HepG2 (cell line): ENCODE data around the gene NUP62. TPM values are rescaled to one million over a fixed set of nuclear protein-coding genes. Genes with fewer than 3 reads are reported as not detected.

Experiments used
- ATAC-seq: fragments of 200-7000 bp; cut with Tn5 transposase; 3 replicates; pipeline ENCODE4 v1.9.1; 2020; ENCODE audit warnings: mild to moderate bottlenecking, moderate library complexity
- BruUV-seq: library from RNA; stranded (reverse); fragments of 400-500 nt; replicated peaks from 2 replicates; lab custom pipeline; 2021; lab: Mats Ljungman, UMichigan
- CTCF ChIA-PET: fragments of 300-600 bp; formaldehyde crosslinking; extraction: SDS; loops from one replicate; lab custom pipeline; 2021; ENCODE audit warnings: low total read pairs, inconsistent platforms, low intra/inter-chr PET ratio; lab: Yijun Ruan, JAX
- POLR2A ChIA-PET: fragments of 350-600 bp; sonication (Branson Sonifier 250); formaldehyde crosslinking; loops from one replicate; lab custom pipeline; 2020; ENCODE audit warnings: antibody characterized with exemption, inconsistent platforms; lab: Yijun Ruan, JAX
- DNase-seq: peaks from one replicate; pipeline ENCODE4 v3.0.0-alpha.2; 2015; ENCODE audit warnings: low spot score
- FAIRE-seq: peaks from 3 replicates; lab custom pipeline; 2011; peaks lifted over from hg19 to GRCh38; lab: Jason Lieb, UNC
- H2AFZ ChIP-seq: one replicate; pipeline ENCODE4 v1.6.1; 2011; ENCODE audit warnings: low read length, inconsistent platforms
- H3K27ac ChIP-seq: fragments of 300-600 bp; 3 replicates; pipeline ENCODE4 v1.8.0; 2011; ENCODE audit warnings: mixed run types, mild to moderate bottlenecking, mixed read lengths, low read length, inconsistent platforms; ENCODE audit not compliant: insufficient read depth; ENCODE audit errors: extremely low read length
- H3K27me3 ChIP-seq, 2 experiments: fragments of 200-600 bp in 1 of 2; 2 replicates in 1 of 2; 3 replicates in 1 of 2; pipeline versions ENCODE4 v1.6.0 to v1.8.0; 2011; ENCODE audit warnings: low read length in 2 of 2, mild to moderate bottlenecking in 2 of 2, moderate library complexity in 2 of 2, inconsistent platforms in 1 of 2; ENCODE audit not compliant: insufficient read depth in 2 of 2, control insufficient read depth in 1 of 2
- H3K36me3 ChIP-seq, 2 experiments: fragments of 200-600 bp in 1 of 2; replicated peaks in 1 of 2; 2 replicates in 1 of 2; 3 replicates in 1 of 2; pipeline versions ENCODE4 v1.5.1 to v1.8.0; 2011; ENCODE audit warnings: low read length in 2 of 2, inconsistent platforms in 1 of 2; ENCODE audit not compliant: insufficient read depth in 2 of 2, control insufficient read depth in 1 of 2
- H3K4me1 ChIP-seq: 2 replicates; pipeline ENCODE4 v1.5.1; 2012; ENCODE audit warnings: low read length, inconsistent platforms; ENCODE audit not compliant: insufficient read depth
- H3K4me2 ChIP-seq: 2 replicates; pipeline ENCODE4 v1.6.0; 2011; ENCODE audit warnings: low read depth, low read length, inconsistent platforms
- H3K4me3 ChIP-seq, 3 experiments: fragments of 200-600 bp in 1 of 3; sonication (generic), shearing (Covaris generic) in 1 of 3; replicated peaks in 1 of 3; 2 replicates each; pipeline ENCODE4 v1.5.1; 2011 to 2016; ENCODE audit warnings: low read length in 3 of 3, inconsistent platforms in 2 of 3, low read depth in 2 of 3, mild to moderate bottlenecking in 2 of 3, control low read depth in 1 of 3, mixed read lengths in 1 of 3; ENCODE audit not compliant: insufficient read depth in 1 of 3
- H3K79me2 ChIP-seq: one replicate; pipeline ENCODE4 v1.6.1; 2011; ENCODE audit warnings: low read length, inconsistent platforms; ENCODE audit not compliant: insufficient read depth
- H3K9ac ChIP-seq: 2 replicates; pipeline ENCODE4 v1.6.0; 2011; ENCODE audit warnings: mild to moderate bottlenecking, low read depth, low read length, inconsistent platforms; ENCODE audit not compliant: insufficient read depth
- H3K9me3 ChIP-seq: 2 replicates; pipeline ENCODE4 v1.5.1; 2012; ENCODE audit warnings: mild to moderate bottlenecking, low read length
- H4K20me1 ChIP-seq: 2 replicates; pipeline ENCODE4 v1.6.0; 2011; ENCODE audit warnings: inconsistent platforms, mild to moderate bottlenecking, low read length, moderate library complexity; ENCODE audit not compliant: insufficient read depth
- EED ChIP-seq: sonication (generic); formaldehyde crosslinking; IDR thresholded peaks from 2 replicates; pipeline ENCODE4 v1.5.0; 2020; ENCODE audit warnings: mild to moderate bottlenecking, missing genetic modification reagents
- GATAD2A ChIP-seq: IDR thresholded peaks from 2 replicates; pipeline ENCODE4 v1.6.1; 2016
- JUN ChIP-seq: sonication (generic); formaldehyde crosslinking; IDR thresholded peaks from 2 replicates; pipeline ENCODE4 v1.4.0; 2020; ENCODE audit warnings: mild to moderate bottlenecking, missing genetic modification reagents
- SOX13 ChIP-seq, 3 experiments: fragments of 450-650 bp in 1 of 3; sonication (generic) in 1 of 3; formaldehyde crosslinking in 1 of 3; IDR thresholded peaks in 2 of 3; conservative IDR thresholded peaks in 1 of 3; 2 replicates each; pipeline versions ENCODE4 v1.5.0 to v1.6.1; 2016 to 2020; ENCODE audit warnings: antibody characterized with exemption in 1 of 3, mild to moderate bottlenecking in 1 of 3, missing compliant biosample characterization in 1 of 3, missing genetic modification reagents in 1 of 3, moderate library complexity in 1 of 3
- ZFP36 ChIP-seq: fragments of 150-350 bp; IDR thresholded peaks from 2 replicates; pipeline ENCODE4 v1.6.1; 2018; ENCODE audit warnings: borderline replicate concordance, low read length, low read depth; ENCODE audit not compliant: partially characterized antibody
- ZNF326 ChIP-seq: sonication (generic); formaldehyde crosslinking; IDR thresholded peaks from 2 replicates; pipeline ENCODE4 v1.4.0; 2020; ENCODE audit warnings: missing genetic modification reagents, borderline replicate concordance
- ZNF607 ChIP-seq: sonication (generic); formaldehyde crosslinking; IDR thresholded peaks from 2 replicates; pipeline ENCODE4 v1.5.1; 2020; ENCODE audit warnings: missing genetic modification reagents, mild to moderate bottlenecking, borderline replicate concordance
- WGBS: methylation state at CpG from one replicate; pipeline ENCODE4 v1.1.6; 2017; ENCODE audit warnings: low lambda C conversion rate; 5-methylcytosine and 5-hydroxymethylcytosine counted together
- in situ Hi-C: cut with HindIII; loops from 2 replicates; pipeline ENCODE4 v1.10.0; 2017; ENCODE audit warnings: low pct_unique_long_range_greater_than_20kb; ENCODE audit not compliant: extremely low pct_ligation_motif_present
- intact Hi-C: fragments of 100-400 bp; cut with micrococcal nuclease; formaldehyde crosslinking; loops from one replicate; pipeline ENCODE4 v1.10.0; 2022; ENCODE audit not compliant: unreplicated experiment
- polyA plus RNA-seq, 8 experiments: library from polyadenylated mRNA; depleted of rRNA in 3 of 8; stranded (reverse) in 7 of 8; unstranded in 1 of 8; fragments of >200 nt; fragmentation: Illumina TruSeq in 4 of 8; extraction: Trizol in 4 of 8; gene quantifications; 2 replicates each; pipeline versions ENCODE4 v1.2.1 to v1.2.3, GENCODE V29; 2011 to 2016; ENCODE audit warnings: low read depth in 4 of 8, missing spikeins in 1 of 8, mixed read lengths in 1 of 8; ENCODE audit not compliant: insufficient read depth in 1 of 8
- total RNA-seq, 5 experiments: library from RNA; depleted of rRNA; stranded (reverse); fragments of >200 nt; fragmentation: Illumina TruSeq; extraction: Trizol; gene quantifications; 2 replicates each; pipeline ENCODE4 v1.2.3, GENCODE V29; 2016; ENCODE audit warnings: low read depth in 1 of 5
- TF ChIP-seq, protein P1 (sequence below): sonication (generic); formaldehyde crosslinking; IDR thresholded peaks from 2 replicates; pipeline ENCODE4 v1.8.0; 2022; ENCODE audit warnings: missing genetic modification reagents, mild to moderate bottlenecking, borderline replicate concordance
- TF ChIP-seq, protein P2 (sequence below): sonication (generic); formaldehyde crosslinking; IDR thresholded peaks from 2 replicates; pipeline ENCODE4 v1.4.0; 2020; ENCODE audit warnings: low read depth, mild to moderate bottlenecking, missing genetic modification reagents
- TF ChIP-seq, protein P3 (sequence below): sonication (generic); formaldehyde crosslinking; IDR thresholded peaks from 2 replicates; pipeline ENCODE4 v1.8.1; 2023; ENCODE audit warnings: mild to moderate bottlenecking, moderate library complexity, missing genetic modification reagents
- TF ChIP-seq, protein P4 (sequence below): sonication (generic); formaldehyde crosslinking; conservative IDR thresholded peaks from 2 replicates; pipeline ENCODE4 v1.8.0; 2022; ENCODE audit warnings: mild to moderate bottlenecking, moderate library complexity, missing genetic modification reagents
- TF ChIP-seq, protein P5 (sequence below): fragments of 450-650 bp; IDR thresholded peaks from 2 replicates; pipeline ENCODE4 v1.6.1; 2016
- TF ChIP-seq, protein P6 (sequence below): sonication (generic); formaldehyde crosslinking; IDR thresholded peaks from 2 replicates; pipeline ENCODE4 v1.4.0; 2020; ENCODE audit warnings: mild to moderate bottlenecking, missing genetic modification reagents, borderline replicate concordance

NUP62 gene
- total and polyA plus RNA-seq, 2 of the 13 experiments (the other 11 are each of a cell fraction or from before 2014, with no cell fraction given), result 16.5 to 41.5 TPM

DNA sequence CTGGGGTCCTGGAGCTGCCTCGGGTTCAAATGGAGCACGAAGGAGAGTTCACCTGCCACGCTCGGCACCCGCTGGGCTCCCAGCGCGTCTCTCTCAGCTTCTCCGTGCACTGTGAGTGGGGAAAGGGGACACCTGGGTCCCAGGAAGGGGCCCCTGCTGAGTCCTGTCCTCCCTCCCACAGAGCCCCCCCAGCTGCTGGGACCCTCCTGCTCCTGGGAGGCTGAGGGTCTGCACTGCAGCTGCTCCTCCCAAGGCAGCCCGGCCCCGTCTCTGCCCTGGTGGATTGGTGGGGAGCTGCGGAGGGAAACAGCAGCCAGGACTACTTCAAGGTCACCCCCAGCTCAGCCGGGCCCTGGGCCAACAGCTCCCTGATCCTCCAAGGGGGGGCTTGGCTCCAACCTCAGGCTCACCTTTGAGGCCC is 42.7 kb upstream of the NUP62 start:
- POLR2A ChIA-PET, result no interaction called here
- Histone ChIP-seq H3K36me3 (no peaks in the 10 kb centered on the region; a peak in 1 of 5 replicates), H4K20me1 (no peaks in the 10 kb centered on the region), H3K4me1 (no peaks in the 10 kb centered on the region), H2AFZ (no peak overlapping the region), H3K4me2 (no peak overlapping the region), H3K9me3 (no peaks in the 10 kb centered on the region), H3K27ac (no peak overlapping the region), H3K9ac (no peak overlapping the region), H3K27me3 (peaks cover 0 to 5% of the 10 kb centered on the region in 2 experiments; a peak in 1 of 5 replicates), H3K4me3 (no peak overlapping the region), H3K79me2 (no peaks in the 10 kb centered on the region)
- FAIRE-seq (no peak), ATAC-seq (peak; percentile 12; the same call in 1 of the 3 replicates), DNase-seq (no peak)
- WGBS, result no CpG with 5 or more reads among the region's 12 CpGs
- intact Hi-C loops (no loop called here), in situ Hi-C loops (no loop called here)
- TF ChIP-seq, protein P1, sequence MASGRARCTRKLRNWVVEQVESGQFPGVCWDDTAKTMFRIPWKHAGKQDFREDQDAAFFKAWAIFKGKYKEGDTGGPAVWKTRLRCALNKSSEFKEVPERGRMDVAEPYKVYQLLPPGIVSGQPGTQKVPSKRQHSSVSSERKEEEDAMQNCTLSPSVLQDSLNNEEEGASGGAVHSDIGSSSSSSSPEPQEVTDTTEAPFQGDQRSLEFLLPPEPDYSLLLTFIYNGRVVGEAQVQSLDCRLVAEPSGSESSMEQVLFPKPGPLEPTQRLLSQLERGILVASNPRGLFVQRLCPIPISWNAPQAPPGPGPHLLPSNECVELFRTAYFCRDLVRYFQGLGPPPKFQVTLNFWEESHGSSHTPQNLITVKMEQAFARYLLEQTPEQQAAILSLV (CRISPR knock-in tag), result no peak
- TF ChIP-seq JUN (CRISPR knock-in tag) (no peak), ZNF607 (CRISPR knock-in tag) (no peak), ZNF326 (CRISPR knock-in tag) (no peak), ZFP36 (no peak), GATAD2A (CRISPR knock-in tag) (no peak), EED (CRISPR knock-in tag) (no peak), SOX13 (IDR thresholded peaks at IDR 0.05) (no peak), SOX13 (CRISPR knock-in tag; conservative IDR thresholded peaks at IDR 0.05 in 1 of 2, IDR thresholded peaks at IDR 0.05 in 1 of 2) (no peak)
- TF ChIP-seq, protein P2, sequence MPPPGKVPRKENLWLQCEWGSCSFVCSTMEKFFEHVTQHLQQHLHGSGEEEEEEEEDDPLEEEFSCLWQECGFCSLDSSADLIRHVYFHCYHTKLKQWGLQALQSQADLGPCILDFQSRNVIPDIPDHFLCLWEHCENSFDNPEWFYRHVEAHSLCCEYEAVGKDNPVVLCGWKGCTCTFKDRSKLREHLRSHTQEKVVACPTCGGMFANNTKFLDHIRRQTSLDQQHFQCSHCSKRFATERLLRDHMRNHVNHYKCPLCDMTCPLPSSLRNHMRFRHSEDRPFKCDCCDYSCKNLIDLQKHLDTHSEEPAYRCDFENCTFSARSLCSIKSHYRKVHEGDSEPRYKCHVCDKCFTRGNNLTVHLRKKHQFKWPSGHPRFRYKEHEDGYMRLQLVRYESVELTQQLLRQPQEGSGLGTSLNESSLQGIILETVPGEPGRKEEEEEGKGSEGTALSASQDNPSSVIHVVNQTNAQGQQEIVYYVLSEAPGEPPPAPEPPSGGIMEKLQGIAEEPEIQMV (CRISPR knock-in tag), result no peak
- TF ChIP-seq, protein P3, sequence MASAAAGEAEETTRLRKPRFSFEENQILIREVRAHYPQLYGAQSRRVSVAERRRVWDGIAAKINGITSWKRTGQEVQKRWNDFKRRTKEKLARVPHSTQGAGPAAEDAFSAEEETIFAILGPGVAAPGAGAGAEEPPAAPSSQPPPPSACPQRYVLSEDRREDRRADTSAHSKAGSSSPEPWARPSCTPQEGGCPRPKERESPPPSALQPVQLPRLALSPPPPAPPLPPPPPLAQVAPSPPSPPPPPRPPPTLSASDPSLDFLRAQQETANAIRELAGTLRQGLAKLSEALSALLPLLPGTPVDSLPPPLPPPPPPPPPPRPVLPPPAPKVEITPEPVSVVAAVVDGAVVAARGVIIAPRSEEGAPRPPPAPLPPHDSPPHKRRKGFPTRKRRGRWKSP (CRISPR knock-in tag), result no peak
- TF ChIP-seq, protein P4, sequence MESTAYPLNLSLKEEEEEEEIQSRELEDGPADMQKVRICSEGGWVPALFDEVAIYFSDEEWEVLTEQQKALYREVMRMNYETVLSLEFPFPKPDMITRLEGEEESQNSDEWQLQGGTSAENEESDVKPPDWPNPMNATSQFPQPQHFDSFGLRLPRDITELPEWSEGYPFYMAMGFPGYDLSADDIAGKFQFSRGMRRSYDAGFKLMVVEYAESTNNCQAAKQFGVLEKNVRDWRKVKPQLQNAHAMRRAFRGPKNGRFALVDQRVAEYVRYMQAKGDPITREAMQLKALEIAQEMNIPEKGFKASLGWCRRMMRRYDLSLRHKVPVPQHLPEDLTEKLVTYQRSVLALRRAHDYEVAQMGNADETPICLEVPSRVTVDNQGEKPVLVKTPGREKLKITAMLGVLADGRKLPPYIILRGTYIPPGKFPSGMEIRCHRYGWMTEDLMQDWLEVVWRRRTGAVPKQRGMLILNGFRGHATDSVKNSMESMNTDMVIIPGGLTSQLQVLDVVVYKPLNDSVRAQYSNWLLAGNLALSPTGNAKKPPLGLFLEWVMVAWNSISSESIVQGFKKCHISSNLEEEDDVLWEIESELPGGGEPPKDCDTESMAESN, result no peak
- TF ChIP-seq, protein P5, sequence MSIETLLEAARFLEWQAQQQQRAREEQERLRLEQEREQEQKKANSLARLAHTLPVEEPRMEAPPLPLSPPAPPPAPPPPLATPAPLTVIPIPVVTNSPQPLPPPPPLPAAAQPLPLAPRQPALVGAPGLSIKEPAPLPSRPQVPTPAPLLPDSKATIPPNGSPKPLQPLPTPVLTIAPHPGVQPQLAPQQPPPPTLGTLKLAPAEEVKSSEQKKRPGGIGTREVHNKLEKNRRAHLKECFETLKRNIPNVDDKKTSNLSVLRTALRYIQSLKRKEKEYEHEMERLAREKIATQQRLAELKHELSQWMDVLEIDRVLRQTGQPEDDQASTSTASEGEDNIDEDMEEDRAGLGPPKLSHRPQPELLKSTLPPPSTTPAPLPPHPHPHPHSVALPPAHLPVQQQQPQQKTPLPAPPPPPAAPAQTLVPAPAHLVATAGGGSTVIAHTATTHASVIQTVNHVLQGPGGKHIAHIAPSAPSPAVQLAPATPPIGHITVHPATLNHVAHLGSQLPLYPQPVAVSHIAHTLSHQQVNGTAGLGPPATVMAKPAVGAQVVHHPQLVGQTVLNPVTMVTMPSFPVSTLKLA, result no peak
- TF ChIP-seq, protein P6, sequence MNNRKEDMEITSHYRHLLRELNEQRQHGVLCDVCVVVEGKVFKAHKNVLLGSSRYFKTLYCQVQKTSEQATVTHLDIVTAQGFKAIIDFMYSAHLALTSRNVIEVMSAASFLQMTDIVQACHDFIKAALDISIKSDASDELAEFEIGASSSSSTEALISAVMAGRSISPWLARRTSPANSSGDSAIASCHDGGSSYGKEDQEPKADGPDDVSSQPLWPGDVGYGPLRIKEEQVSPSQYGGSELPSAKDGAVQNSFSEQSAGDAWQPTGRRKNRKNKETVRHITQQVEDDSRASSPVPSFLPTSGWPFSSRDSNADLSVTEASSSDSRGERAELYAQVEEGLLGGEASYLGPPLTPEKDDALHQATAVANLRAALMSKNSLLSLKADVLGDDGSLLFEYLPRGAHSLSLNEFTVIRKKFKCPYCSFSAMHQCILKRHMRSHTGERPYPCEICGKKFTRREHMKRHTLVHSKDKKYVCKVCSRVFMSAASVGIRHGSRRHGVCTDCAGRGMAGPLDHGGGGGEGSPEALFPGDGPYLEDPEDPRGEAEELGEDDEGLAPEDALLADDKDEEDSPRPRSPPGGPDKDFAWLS (CRISPR knock-in tag), result no peak
- CTCF ChIA-PET, result no interaction called here
- BruUV-seq, result no TSS peak
